T-helper 2 cell treated with Interferon-gamma antibody and Interleukin-4, amounts not matched to agents 5 μg/mL and 100 μg/mL, for 36 hours (primary cell): Measurements from ENCODE around the gene QRICH1.

ENCODE experiments used
- DNase-seq: peaks from one replicate; pipeline ENCODE4 v3.0.0; 2021; ENCODE audit warnings: low spot score
- H3K27ac Mint-ChIP-seq: one replicate; pipeline ENCODE4 v1.8.0; 2021; ENCODE audit warnings: mild to moderate bottlenecking, mixed read lengths
- H3K27me3 Mint-ChIP-seq: one replicate; pipeline ENCODE4 v1.8.0; 2021; ENCODE audit warnings: low read depth, mixed read lengths
- H3K36me3 Mint-ChIP-seq: one replicate; pipeline ENCODE4 v1.8.0; 2021; ENCODE audit warnings: low read depth, mixed read lengths
- H3K4me1 Mint-ChIP-seq: one replicate; pipeline ENCODE4 v1.8.0; 2021; ENCODE audit warnings: low read depth, mixed read lengths
- H3K4me3 Mint-ChIP-seq: one replicate; pipeline ENCODE4 v1.8.0; 2022; ENCODE audit warnings: mild to moderate bottlenecking, moderate library complexity, mixed read lengths
- H3K9me3 Mint-ChIP-seq: one replicate; pipeline ENCODE4 v1.8.0; 2021; ENCODE audit warnings: mixed read lengths

Gene QRICH1

DNA sequence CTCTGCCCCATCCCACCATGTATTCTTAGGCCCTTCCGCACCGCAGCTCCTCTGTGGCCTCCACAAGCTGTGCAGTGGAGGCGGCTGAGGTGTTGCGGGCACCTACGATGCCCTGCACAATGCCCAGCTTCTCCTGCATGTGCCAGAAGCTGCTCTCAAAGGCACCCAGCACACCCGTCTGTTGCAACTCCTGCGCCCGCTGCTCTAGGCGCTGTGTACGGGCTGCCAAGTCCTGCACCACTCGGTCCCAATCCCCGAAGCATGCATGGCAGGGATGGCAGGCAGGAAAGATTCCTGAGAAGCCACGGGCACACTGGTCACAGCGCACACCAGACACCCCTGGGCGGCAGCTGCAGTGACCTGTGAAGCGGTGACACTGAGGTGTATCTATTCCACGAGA, 29.8 kb upstream of the QRICH1 start:
- no peak overlapping the region for H3K27ac Mint-ChIP-seq
- no peaks in the 10 kb centered on the region for H3K9me3 Mint-ChIP-seq
- H3K27me3 Mint-ChIP-seq: no peaks in the 10 kb centered on the region
- no peak for DNase-seq
- H3K4me1 Mint-ChIP-seq: peaks cover 15% of the 10 kb centered on the region
- no peak overlapping the region for H3K4me3 Mint-ChIP-seq
- H3K36me3 Mint-ChIP-seq: peaks cover 7% of the 10 kb centered on the region

DNA sequence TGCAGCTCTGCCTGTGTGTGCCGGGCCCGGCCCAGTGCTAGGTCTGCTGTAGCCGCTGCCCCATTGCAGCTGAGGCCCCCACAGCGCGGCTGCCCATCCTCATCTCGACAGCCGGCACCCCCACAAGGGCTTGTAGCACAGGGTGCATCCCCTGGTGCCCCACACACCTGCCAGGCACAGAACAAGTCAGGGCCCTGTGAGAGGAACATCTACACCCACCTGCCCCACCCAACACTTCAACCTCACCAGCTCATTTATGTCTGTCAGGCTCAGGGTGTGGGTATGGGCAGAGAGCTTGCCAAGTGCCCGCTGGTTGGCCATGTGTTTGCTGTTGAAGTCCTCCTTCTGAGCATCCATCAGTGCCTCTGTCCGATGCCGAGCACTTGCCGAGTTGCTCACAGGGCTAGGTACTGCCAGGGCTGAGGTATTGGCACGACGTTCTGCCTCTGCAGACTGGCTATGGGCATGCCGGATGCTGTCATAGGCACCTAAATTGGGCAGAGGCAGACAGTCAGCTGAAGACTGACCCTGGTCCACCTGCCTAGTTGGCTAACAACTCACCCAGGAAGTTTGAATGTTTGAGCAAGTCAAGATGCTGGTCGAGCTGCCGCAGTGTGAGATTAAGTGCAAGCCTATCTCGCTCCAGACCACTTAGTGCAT, 29.1 kb upstream of the QRICH1 start:
- Mint-ChIP-seq H3K27me3 (no peaks in the 10 kb centered on the region), H3K36me3 (peaks cover 9% of the 10 kb centered on the region), H3K27ac (no peak overlapping the region), H3K4me1 (peaks cover 15% of the 10 kb centered on the region), H3K4me3 (no peak overlapping the region), H3K9me3 (no peaks in the 10 kb centered on the region)
- DNase-seq: no peak

DNA sequence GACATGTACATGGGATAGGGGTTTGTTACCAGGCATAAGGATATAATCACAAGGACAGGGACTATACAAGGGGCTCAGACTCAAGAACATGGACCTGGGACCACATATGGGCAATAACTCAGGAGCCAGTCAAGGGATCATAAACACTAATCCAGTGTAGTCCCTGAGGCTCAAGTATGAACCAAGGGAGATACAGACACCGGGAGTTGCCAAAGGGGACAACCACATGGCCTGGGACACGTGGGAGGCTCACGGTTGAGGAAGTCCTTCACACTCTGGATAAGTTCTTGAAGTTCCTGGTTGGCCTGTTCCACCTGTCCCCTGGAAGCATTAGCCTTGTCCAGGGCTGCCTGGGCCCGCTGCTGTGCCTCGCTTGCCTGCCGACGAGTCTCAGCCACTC, 28.6 kb upstream of the QRICH1 start:
- Mint-ChIP-seq H3K9me3 (no peaks in the 10 kb centered on the region), H3K27ac (no peak overlapping the region), H3K4me1 (peaks cover 15% of the 10 kb centered on the region), H3K36me3 (peaks cover 14% of the 10 kb centered on the region), H3K4me3 (no peak overlapping the region), H3K27me3 (no peaks in the 10 kb centered on the region)
- DNase-seq: no peak

DNA sequence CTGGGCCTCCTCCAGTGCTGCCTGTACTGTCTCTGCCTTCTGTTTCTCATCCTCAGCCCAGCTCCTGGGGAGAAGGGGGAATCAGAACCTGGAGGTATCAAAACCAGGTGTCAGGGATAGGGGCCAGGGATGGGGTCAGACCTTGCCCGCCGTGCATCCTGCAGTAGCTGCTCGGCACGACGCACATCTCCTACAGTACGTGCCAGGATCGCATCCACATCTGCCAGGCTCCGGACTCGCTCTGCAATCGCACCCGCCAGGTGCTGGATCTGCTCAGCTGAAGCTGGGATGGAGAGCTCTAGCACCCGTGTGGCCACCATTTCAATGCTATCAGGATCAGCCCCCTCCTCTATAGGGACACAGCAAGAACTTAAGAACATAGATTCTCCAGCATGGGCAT, 28.2 kb upstream of the QRICH1 start:
- peak overlapping the region; percentile 95 for H3K4me3 Mint-ChIP-seq
- H3K27ac Mint-ChIP-seq: peak overlapping the region; percentile 78
- H3K9me3 Mint-ChIP-seq: no peaks in the 10 kb centered on the region
- DNase-seq: no peak
- peaks cover 16% of the 10 kb centered on the region for H3K36me3 Mint-ChIP-seq
- H3K4me1 Mint-ChIP-seq: peaks cover 15% of the 10 kb centered on the region
- no peaks in the 10 kb centered on the region for H3K27me3 Mint-ChIP-seq

DNA sequence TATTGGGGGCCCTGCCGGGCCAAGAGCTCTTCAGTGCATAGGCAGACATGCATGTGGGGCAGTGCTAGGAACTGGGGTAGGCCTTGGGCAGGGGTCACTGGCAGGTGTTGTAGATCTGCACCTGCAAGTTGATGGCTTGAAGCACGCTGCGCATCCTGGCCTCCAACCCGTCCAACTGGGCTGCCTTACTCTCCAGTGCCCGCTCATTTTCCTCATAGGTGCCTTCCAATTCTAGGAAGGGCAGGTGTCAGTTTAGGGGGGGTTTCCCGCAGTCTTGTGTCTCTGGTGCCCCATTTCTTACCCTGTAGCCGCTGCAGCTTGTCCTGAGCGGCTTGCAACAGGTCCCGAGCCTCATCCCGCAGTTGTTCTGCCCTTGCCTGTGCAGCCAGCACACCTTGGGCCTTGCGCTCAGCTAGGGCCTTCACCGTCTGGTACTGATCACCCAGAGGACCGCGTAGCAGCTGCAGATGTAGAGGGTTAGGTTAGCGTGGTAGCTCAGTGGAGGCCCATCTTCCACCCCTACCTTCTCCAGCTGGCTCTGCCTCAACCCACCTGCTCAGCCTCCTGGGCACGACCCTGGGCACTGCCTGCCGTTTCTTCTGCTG, 27.4 kb upstream of the QRICH1 start:
- Mint-ChIP-seq H3K4me3 (peak overlapping the region; percentile 95), H3K27ac (peak overlapping the region; percentile 78), H3K4me1 (peaks cover 15% of the 10 kb centered on the region), H3K36me3 (peaks cover 20% of the 10 kb centered on the region), H3K27me3 (no peaks in the 10 kb centered on the region), H3K9me3 (no peaks in the 10 kb centered on the region)
- no peak for DNase-seq

DNA sequence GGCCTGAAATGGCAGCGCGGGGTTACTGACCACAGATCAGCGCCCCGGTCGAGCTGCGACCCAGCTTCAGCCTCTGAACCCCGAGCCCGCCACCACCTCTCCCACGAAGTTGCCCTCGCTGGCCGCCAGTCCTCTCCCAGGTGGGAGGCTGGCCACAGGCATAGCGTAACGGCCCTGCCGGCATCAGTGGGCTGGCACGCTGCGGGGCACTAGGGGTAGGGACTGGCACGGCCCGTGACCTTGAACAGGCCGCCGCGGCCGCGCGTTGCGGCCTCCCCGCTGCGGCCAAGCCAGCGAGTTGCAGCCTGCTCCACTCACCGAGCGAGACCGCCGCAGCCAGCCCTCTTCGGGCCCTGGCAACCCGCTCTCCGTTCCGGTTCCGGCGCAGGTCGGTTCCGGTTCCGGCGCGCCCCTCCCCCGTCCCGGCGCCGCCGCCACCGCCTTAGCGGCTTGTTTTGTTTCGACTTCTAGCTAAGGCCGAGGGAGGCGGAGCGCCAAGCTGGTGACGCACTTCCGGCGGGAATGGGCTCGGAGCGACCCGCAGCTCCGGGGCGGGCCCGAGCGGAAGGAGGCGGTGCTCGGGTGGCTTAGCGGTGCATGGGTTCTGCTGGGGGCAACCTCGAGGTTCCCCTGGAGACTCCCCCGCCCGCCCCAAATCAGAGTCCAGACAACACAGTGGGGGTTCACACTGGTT, 26.7 kb upstream of the QRICH1 start, which contains the start of gene USP19:
Gene USP19 (minus strand): TSS at position 386 of the 694 bp plus-strand sequence. CDS start 1,678 bp downstream, outside the sequence.
- peak; percentile 95 for DNase-seq
- H3K27ac Mint-ChIP-seq: peak within 1 kb of the TSS; percentile 92
- no peaks in the 10 kb centered on the region for H3K27me3 Mint-ChIP-seq
- peak within 1 kb of the TSS; percentile 95 for H3K4me3 Mint-ChIP-seq
- H3K9me3 Mint-ChIP-seq: no peaks in the 10 kb centered on the region
- H3K4me1 Mint-ChIP-seq: peaks cover 15% of the 10 kb centered on the region
- peaks cover 27% of the 10 kb centered on the region for H3K36me3 Mint-ChIP-seq

DNA sequence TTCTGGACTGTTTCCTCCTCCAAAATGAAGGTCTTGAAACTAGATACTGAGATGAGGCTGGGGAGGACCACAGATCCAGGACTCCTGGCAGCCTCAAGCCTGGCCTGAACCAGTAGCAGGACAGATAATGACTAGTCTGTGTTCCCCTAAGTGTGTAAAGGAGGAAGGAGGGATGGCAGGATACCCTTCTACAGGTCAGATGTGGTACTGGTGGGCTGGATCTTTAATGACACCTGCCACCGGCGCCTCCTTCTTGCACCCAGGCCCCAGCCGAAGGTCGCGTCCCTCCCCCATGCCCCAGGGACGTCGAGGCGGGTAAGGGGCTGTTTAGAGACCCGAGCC, 26.2 kb upstream of the QRICH1 start:
- H3K36me3 Mint-ChIP-seq: peaks cover 32% of the 10 kb centered on the region

DNA sequence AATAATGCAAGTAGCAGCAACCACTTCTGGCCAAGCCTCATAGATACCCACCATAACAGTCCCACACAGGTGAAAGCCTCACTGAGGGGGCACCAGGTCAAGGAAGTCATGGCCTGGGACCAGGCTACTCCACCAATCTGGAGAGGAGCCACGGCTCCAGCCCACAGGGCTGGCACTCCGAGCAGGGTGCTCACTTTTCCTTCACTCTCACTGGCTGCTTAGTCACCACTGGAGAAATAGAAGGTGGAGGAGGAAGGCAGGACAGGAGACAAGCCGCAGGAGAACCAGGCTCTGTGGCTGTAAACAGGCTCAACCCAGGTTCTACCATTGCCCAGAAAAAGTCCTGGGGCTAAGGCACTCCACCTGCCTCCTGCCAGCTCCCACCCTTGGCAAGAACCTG, 25.6 kb upstream of the QRICH1 start:
- Mint-ChIP-seq H3K4me1 (peaks cover 15% of the 10 kb centered on the region), H3K27ac (peak overlapping the region; percentile 92)

More for the DNA sequence above, 26.2 kb upstream of the QRICH1 start:
- H3K4me1 Mint-ChIP-seq: peaks cover 15% of the 10 kb centered on the region
- H3K4me3 Mint-ChIP-seq: peak overlapping the region; percentile 95
- H3K27me3 Mint-ChIP-seq: no peaks in the 10 kb centered on the region
- no peak for DNase-seq
- H3K27ac Mint-ChIP-seq: peak overlapping the region; percentile 92
- no peaks in the 10 kb centered on the region for H3K9me3 Mint-ChIP-seq

DNA sequence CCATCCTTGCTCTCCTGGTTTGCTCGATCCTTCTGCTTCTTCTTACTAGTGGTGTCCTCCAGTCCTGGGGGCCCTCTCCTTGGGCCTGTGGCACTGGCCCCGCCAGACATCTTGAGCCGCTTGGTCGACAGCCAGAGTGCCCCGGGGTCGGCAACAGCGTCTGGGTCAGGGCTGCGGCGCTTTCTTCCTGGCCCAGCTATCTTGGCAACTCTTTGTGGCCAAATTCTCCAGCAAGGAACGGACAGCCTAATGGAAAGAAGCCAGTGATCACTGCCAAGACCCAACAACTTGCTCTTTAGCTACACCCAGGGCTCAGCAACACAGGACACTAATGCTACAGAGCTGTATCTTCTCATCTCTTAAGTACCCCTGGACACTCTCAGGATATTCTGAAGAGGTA, 25.2 kb upstream of the QRICH1 start:
- H3K36me3 Mint-ChIP-seq: peaks cover 37% of the 10 kb centered on the region
- H3K27me3 Mint-ChIP-seq: no peaks in the 10 kb centered on the region
- H3K4me3 Mint-ChIP-seq: peak overlapping the region; percentile 95
- H3K9me3 Mint-ChIP-seq: no peaks in the 10 kb centered on the region
- H3K27ac Mint-ChIP-seq: peak overlapping the region; percentile 49
- peaks cover 15% of the 10 kb centered on the region for H3K4me1 Mint-ChIP-seq
- no peak for DNase-seq

More for the DNA sequence above, 25.6 kb upstream of the QRICH1 start:
- Mint-ChIP-seq H3K27me3 (no peaks in the 10 kb centered on the region), H3K4me3 (peak overlapping the region; percentile 95), H3K9me3 (no peaks in the 10 kb centered on the region), H3K36me3 (peaks cover 36% of the 10 kb centered on the region)
- DNase-seq: no peak

DNA sequence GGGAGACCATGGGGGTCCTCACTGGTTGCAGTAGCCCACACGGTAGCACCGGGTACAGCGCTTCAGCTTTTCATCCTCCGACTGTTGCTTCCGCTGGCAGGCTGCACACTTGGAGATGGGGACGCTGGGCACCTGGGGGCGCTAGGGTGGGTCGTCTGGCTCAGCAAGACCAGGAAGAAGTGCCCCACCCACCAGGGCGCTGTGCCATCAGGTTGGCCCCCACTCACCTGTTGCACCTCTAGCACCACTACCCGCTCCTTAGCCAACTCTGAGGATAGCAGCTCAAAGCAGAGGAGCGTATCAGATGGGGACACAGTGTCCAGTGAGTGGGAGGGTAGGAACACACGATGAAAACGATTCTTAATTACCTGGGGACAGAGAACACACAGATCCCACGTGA, 18.4 kb upstream of the QRICH1 start:
- no peak for DNase-seq
- H3K27me3 Mint-ChIP-seq: no peaks in the 10 kb centered on the region
- no peak overlapping the region for H3K4me3 Mint-ChIP-seq
- no peaks in the 10 kb centered on the region for H3K9me3 Mint-ChIP-seq
- H3K27ac Mint-ChIP-seq: no peak overlapping the region
- H3K4me1 Mint-ChIP-seq: no peaks in the 10 kb centered on the region
- peaks cover 58% of the 10 kb centered on the region for H3K36me3 Mint-ChIP-seq

DNA sequence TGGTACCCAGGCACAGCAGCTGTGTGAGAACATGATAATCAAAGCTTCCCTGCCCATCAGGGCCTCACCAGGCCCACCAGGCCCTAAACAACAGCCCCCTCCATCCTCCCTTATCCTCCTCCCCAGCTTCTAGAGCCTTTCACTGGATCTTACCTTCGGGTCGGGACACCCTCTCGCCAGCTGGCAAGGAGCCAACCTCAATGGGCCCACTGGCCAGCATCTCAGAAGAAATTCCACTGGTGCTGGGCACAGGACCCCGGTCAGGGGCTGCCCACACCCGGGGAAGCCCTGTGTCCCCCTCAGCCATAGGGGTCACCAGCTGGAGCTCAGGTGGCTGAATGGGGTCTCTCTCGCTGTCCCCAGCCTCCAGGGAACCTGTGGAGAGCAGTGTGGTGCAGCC, 17.5 kb upstream of the QRICH1 start:
- peaks cover 54% of the 10 kb centered on the region for H3K36me3 Mint-ChIP-seq

DNA sequence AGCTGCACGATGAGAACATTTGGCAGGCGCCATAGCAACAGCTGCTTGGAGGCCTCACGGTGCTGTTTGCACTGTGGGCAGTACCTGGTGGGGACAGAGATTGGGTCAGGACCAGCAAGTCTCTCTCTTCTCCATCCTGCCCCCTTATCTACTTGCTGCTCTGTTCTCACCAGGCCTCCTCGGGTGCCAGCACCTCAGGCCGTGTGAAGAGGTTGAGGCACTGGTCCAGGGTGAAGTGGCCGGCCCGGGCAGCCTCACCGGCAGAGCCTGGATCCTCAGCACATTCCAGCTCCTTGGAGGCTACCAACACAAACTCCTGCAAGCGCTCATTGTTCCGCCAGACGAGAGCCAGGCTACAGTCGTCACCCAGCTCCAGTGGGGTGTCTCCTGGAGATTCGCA, 16.9 kb upstream of the QRICH1 start:
- Mint-ChIP-seq H3K4me1 (no peaks in the 10 kb centered on the region), H3K9me3 (no peaks in the 10 kb centered on the region), H3K27me3 (no peaks in the 10 kb centered on the region), H3K4me3 (no peak overlapping the region), H3K36me3 (peaks cover 49% of the 10 kb centered on the region), H3K27ac (no peak overlapping the region)
- no peak for DNase-seq

More for the DNA sequence above, 17.5 kb upstream of the QRICH1 start:
- H3K4me1 Mint-ChIP-seq: no peaks in the 10 kb centered on the region
- H3K27ac Mint-ChIP-seq: no peak overlapping the region
- no peaks in the 10 kb centered on the region for H3K27me3 Mint-ChIP-seq
- H3K9me3 Mint-ChIP-seq: no peaks in the 10 kb centered on the region
- no peak overlapping the region for H3K4me3 Mint-ChIP-seq
- DNase-seq: no peak

DNA sequence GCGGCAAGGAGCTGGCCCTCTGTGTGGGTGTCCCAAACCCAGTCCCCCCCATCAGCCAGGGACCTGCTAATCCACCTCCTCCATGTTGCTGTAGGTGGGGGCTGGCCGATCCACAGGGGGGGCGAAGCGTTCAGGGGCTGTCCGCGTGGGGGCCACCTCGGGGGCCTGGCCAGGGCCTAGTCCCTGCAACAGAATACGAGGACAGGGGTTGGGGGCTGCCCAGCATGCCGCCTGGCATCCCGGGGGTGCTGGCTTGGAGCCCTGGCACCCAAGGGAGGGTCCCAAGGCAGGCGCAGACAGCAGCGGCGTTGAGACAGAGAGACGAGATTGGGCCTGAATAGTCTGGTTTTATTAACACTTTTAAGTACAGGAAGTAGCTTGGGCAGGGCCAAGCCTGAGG, 14.5 kb upstream of the QRICH1 start:
- H3K4me1 Mint-ChIP-seq: peaks cover 17% of the 10 kb centered on the region
- H3K9me3 Mint-ChIP-seq: no peaks in the 10 kb centered on the region
- no peak overlapping the region for H3K27ac Mint-ChIP-seq
- H3K4me3 Mint-ChIP-seq: no peak overlapping the region
- H3K36me3 Mint-ChIP-seq: peaks cover 37% of the 10 kb centered on the region
- no peaks in the 10 kb centered on the region for H3K27me3 Mint-ChIP-seq
- no peak for DNase-seq
